ENCODE data around the gene SLC13A1. TPM values are rescaled to one million over a fixed set of nuclear protein-coding genes. Genes with fewer than 3 reads are reported as not detected.

SLC13A1 gene
- total and polyA plus RNA-seq, 10 of the 15 experiments (the other 5 are each of a cell fraction or from before 2014, with no cell fraction given) = 0.10 TPM; not detected in 9

DNA sequence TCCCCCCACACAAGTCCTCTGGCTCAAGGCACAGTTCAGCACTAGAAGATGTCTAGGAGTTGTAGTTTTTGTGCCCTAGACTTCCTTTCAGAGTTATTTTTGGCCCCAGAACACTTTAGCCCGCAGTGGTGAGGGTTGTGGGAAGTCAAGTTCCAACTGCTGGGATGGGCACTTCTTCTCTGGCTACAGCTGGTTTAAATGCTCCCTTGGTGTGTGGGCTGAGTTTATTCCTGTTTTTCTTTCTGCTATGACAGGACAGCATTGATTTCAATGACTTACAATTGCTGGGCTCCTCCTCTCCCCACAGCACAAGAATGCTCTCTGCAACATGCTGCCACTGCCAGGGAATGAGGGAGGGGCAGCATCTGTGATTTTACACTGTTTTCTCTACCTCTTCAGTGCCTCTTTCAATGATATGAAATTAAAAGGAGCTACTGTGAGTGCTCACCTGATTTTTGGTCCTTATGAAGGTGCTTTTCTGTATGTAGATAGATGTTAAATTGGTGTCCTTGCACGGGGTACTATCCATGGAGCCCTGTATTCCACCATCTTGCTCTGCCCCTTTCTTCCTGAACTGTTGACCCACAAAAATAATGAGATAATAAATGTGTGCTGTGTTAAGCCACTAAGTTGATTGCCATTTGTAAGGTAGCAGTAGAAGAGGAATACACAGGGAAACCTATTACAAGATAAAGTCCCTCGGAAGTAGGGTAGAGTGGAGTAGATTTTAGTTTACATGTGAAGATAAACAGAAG lies 56.3 kb downstream of the SLC13A1 start (continued):
- TF ChIP-seq, protein P1, sequence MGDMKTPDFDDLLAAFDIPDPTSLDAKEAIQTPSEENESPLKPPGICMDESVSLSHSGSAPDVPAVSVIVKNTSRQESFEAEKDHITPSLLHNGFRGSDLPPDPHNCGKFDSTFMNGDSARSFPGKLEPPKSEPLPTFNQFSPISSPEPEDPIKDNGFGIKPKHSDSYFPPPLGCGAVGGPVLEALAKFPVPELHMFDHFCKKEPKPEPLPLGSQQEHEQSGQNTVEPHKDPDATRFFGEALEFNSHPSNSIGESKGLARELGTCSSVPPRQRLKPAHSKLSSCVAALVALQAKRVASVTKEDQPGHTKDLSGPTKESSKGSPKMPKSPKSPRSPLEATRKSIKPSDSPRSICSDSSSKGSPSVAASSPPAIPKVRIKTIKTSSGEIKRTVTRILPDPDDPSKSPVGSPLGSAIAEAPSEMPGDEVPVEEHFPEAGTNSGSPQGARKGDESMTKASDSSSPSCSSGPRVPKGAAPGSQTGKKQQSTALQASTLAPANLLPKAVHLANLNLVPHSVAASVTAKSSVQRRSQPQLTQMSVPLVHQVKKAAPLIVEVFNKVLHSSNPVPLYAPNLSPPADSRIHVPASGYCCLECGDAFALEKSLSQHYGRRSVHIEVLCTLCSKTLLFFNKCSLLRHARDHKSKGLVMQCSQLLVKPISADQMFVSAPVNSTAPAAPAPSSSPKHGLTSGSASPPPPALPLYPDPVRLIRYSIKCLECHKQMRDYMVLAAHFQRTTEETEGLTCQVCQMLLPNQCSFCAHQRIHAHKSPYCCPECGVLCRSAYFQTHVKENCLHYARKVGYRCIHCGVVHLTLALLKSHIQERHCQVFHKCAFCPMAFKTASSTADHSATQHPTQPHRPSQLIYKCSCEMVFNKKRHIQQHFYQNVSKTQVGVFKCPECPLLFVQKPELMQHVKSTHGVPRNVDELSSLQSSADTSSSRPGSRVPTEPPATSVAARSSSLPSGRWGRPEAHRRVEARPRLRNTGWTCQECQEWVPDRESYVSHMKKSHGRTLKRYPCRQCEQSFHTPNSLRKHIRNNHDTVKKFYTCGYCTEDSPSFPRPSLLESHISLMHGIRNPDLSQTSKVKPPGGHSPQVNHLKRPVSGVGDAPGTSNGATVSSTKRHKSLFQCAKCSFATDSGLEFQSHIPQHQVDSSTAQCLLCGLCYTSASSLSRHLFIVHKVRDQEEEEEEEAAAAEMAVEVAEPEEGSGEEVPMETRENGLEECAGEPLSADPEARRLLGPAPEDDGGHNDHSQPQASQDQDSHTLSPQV (IDR thresholded peaks at IDR 0.05) = no peak
- TF ChIP-seq, protein P2, sequence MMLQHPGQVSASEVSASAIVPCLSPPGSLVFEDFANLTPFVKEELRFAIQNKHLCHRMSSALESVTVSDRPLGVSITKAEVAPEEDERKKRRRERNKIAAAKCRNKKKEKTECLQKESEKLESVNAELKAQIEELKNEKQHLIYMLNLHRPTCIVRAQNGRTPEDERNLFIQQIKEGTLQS (IDR thresholded peaks at IDR 0.05; ENCODE audit: borderline replicate concordance, extremely low read depth, low read depth, low read length) = no peak
- TF ChIP-seq RFX5 (IDR thresholded peaks at IDR 0.05; ENCODE audit: low read depth, low read length) (no peak), ZNF274 (IDR thresholded peaks at IDR 0.05; ENCODE audit: insufficient read depth, insufficient read length) (no peak)

DNA sequence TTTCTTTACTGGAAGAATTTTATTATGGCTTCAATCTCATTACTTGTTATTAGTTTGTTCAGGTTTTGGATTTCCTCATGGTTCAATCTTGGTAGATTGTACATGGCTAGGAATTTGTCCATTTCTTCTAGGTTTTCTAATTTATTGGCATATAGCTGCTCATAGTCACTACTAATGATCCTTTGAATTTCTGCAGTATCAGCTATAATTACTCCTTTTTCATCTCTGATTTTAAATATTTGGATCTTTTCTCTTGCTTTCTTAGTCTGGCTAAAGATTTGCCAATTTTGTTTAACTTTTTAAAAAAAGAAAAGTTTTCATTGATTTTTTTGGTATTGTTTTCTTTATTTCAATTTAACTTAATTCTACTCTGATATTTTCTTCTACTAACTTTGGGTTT lies 59.2 kb downstream of the SLC13A1 start:
- Histone ChIP-seq H3K36me3 (ENCODE audit: control insufficient read depth in 2 of 2, insufficient read depth in 2 of 2, low read length in 1 of 2) (no peaks in the 10 kb centered on the region), H4K20me1 (ENCODE audit: control insufficient read depth, insufficient read depth) (no peaks in the 10 kb centered on the region), H3K9ac (ENCODE audit: control insufficient read depth, insufficient read depth, low read length) (no peak overlapping the region), H3K27me3 (replicated peaks in 1 of 2; ENCODE audit: control insufficient read depth in 2 of 2, insufficient read depth in 2 of 2, low read length in 1 of 2) (no peaks in the 10 kb centered on the region), H3K27ac (ENCODE audit: control insufficient read depth, insufficient read depth) (no peak overlapping the region), H3K4me2 (ENCODE audit: control insufficient read depth, insufficient read depth) (no peak overlapping the region), H3K79me2 (ENCODE audit: control insufficient read depth, insufficient read depth, low read length) (no peaks in the 10 kb centered on the region), H3K4me1 (ENCODE audit: control insufficient read depth, insufficient read depth, low read length) (no peaks in the 10 kb centered on the region), H2AFZ (ENCODE audit: control insufficient read depth, low read depth, low read length) (no peak overlapping the region), H3K4me3 (no peak overlapping the region), H3K9me3 (replicated peaks; ENCODE audit: control insufficient read depth, insufficient read depth, low read length) (no peaks in the 10 kb centered on the region)
- BruUV-seq (replicated peaks) = no TSS peak
- DNase-seq (ENCODE audit: low read depth, low spot score) (no peak), ATAC-seq (no peak), FAIRE-seq (no peak)
- ChIA-PET POLR2A (no interaction called here), CTCF (interaction anchor here (1.3 to 1.4 kb wide), 2 partner anchors 10 to 227 kb away, joined by 3 read pairs; no protein-coding TSS in a partner anchor), SMC1A (ENCODE audit: uncharacterized antibody, unreplicated experiment) (no interaction called here), RAD21 (ENCODE audit: unreplicated experiment) (no interaction called here)
- no peak for TF ChIP-seq NFYA (IDR thresholded peaks at IDR 0.05; ENCODE audit: borderline replicate concordance, low read depth, low read length)
- no peak for TF ChIP-seq TARDBP (IDR thresholded peaks at IDR 0.05; ENCODE audit: borderline replicate concordance)
- TF ChIP-seq CREM (IDR thresholded peaks at IDR 0.05; ENCODE audit: low read depth) = no peak
- TF ChIP-seq MEF2B (IDR thresholded peaks at IDR 0.05; ENCODE audit: partially characterized antibody, poor library complexity, severe bottlenecking) = no peak
- TF ChIP-seq RAD21 (IDR thresholded peaks at IDR 0.05; ENCODE audit: insufficient read depth, low read depth, low read length) = no peak
- no peak for TF ChIP-seq ZNF384 (IDR thresholded peaks at IDR 0.05; ENCODE audit: borderline replicate concordance, low read depth, low read length)
- no peak for TF ChIP-seq CREB1 (IDR thresholded peaks at IDR 0.05; ENCODE audit: low read depth)
- TF ChIP-seq NR2C2 (IDR thresholded peaks at IDR 0.05; ENCODE audit: borderline replicate concordance, control insufficient read depth, insufficient read length, low read depth) = no peak
- intact Hi-C loops (cut with micrococcal nuclease; ENCODE audit: unreplicated experiment) (no loop called here), in situ Hi-C loops (cut with MboI) (no loop called here)

Data from GM12878 (cell line).